GM23338 (cell line): ENCODE results near the gene LILRA5.

Experiments used
- CTCF ChIP-seq, 2 experiments: fragments of 200-600 bp in 1 of 2; sonication (generic) in 1 of 2; conservative IDR thresholded peaks; 2 replicates each; pipeline versions ENCODE4 v1.5.1 to v1.6.1; 2016 to 2017; ENCODE audit warnings: antibody characterized with exemption in 2 of 2, low read depth in 2 of 2, mild to moderate bottlenecking in 2 of 2, moderate library complexity in 1 of 2
- EZH2 ChIP-seq: fragments of 200-600 bp; sonication (generic); IDR thresholded peaks from one replicate; pipeline ENCODE4 v1.8.0; 2017; ENCODE audit warnings: antibody characterized with exemption, mild to moderate bottlenecking, low read depth; ENCODE audit not compliant: unreplicated experiment
- REST ChIP-seq: IDR thresholded peaks from one replicate; pipeline ENCODE4 v1.6.1; 2018; ENCODE audit warnings: antibody characterized with exemption; ENCODE audit not compliant: unreplicated experiment

GRCh38 chr19:54325631-54326030 is 12.7 kb upstream of the LILRA5 start:
- TF ChIP-seq CTCF (conservative IDR thresholded peaks at IDR 0.05; ENCODE audit: low read depth in 2 of 2) (peak in 1 of 2 experiments; percentile 32; a peak in 2 of 4 replicates), REST (no peak), EZH2 (no peak)
